Loucy (cell line): ENCODE data around the gene ZBTB16.

ENCODE experiments used
- EZH2phosphoT487 ChIP-seq: fragments of 200-600 bp; IDR thresholded peaks from 2 replicates; pipeline ENCODE4 v1.6.1; 2018; ENCODE audit warnings: antibody characterized with exemption, mild to moderate bottlenecking, moderate library complexity, borderline replicate concordance
- TF ChIP-seq, protein P1 (sequence below): fragments of 200-600 bp; sonication (generic); conservative IDR thresholded peaks from 2 replicates; pipeline ENCODE4 v1.5.1; 2014; ENCODE audit warnings: mild to moderate bottlenecking, antibody characterized with exemption, low read length

GRCh38 chr11:114279792-114280546 lies 220.5 kb downstream of the ZBTB16 start:
- TF ChIP-seq, protein P1, sequence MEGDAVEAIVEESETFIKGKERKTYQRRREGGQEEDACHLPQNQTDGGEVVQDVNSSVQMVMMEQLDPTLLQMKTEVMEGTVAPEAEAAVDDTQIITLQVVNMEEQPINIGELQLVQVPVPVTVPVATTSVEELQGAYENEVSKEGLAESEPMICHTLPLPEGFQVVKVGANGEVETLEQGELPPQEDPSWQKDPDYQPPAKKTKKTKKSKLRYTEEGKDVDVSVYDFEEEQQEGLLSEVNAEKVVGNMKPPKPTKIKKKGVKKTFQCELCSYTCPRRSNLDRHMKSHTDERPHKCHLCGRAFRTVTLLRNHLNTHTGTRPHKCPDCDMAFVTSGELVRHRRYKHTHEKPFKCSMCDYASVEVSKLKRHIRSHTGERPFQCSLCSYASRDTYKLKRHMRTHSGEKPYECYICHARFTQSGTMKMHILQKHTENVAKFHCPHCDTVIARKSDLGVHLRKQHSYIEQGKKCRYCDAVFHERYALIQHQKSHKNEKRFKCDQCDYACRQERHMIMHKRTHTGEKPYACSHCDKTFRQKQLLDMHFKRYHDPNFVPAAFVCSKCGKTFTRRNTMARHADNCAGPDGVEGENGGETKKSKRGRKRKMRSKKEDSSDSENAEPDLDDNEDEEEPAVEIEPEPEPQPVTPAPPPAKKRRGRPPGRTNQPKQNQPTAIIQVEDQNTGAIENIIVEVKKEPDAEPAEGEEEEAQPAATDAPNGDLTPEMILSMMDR: no peak
- no peak for TF ChIP-seq EZH2phosphoT487
